Upper lobe of left lung (tissue), 6 donors: ENCODE results near the gene IGF2BP3. TPM values are rescaled to one million over a fixed set of nuclear protein-coding genes. Genes with fewer than 3 reads are reported as not detected.
"Not testable (repeated sequence)": the region's sequence is repeated elsewhere in the genome, so short reads cannot be mapped to it uniquely, and the experiment has no call there.

Experiments
- ATAC-seq, 2 donors: fragments of 200-7000 bp; cut with Tn5 transposase; one replicate each; pipeline ENCODE4 v1.9.1; 2022; ENCODE audit warnings: mild to moderate bottlenecking in 2 of 2, moderate library complexity in 2 of 2; ENCODE audit not compliant: low FRiP score in 2 of 2
- DNase-seq, 2 donors: peaks; one replicate each; pipeline ENCODE4 v3.0.0-alpha.2; 2019 to 2020
- H3K27ac ChIP-seq, 4 donors: fragments of 200-600 bp; sonication (generic); one replicate each; pipeline ENCODE4 v1.5.1; 2016 to 2019
- H3K27me3 ChIP-seq, 4 donors: fragments of 200-600 bp; sonication (generic); one replicate each; pipeline ENCODE4 v1.5.1; 2017 to 2019
- H3K36me3 ChIP-seq, 4 donors: fragments of 200-600 bp; sonication (generic); one replicate each; pipeline ENCODE4 v1.5.1; 2016 to 2019
- H3K4me1 ChIP-seq, 4 donors: fragments of 200-600 bp; sonication (generic); one replicate each; pipeline ENCODE4 v1.5.1; 2018 to 2019
- H3K4me3 ChIP-seq, 4 donors: fragments of 200-600 bp; sonication (generic); one replicate each; pipeline ENCODE4 v1.5.1; 2017 to 2019; ENCODE audit warnings: mild to moderate bottlenecking in 2 of 4, moderate library complexity in 1 of 4
- H3K9me3 ChIP-seq, 4 donors: fragments of 200-600 bp; sonication (generic); one replicate each; pipeline ENCODE4 v1.5.1; 2018 to 2019
- EP300 ChIP-seq, 4 donors: sonication (generic); formaldehyde crosslinking; IDR thresholded peaks; one replicate each; pipeline ENCODE4 v1.5.1; 2017; ENCODE audit warnings: antibody characterized with exemption in 4 of 4, control low read depth in 2 of 4
- POLR2A ChIP-seq, 4 donors: fragments of 450-650 bp; IDR thresholded peaks; one replicate each; pipeline ENCODE4 v1.5.1; 2016 to 2017; ENCODE audit warnings: antibody characterized with exemption in 4 of 4, mild to moderate bottlenecking in 2 of 4
- POLR2AphosphoS5 ChIP-seq, 2 donors: sonication (generic); formaldehyde crosslinking; IDR thresholded peaks; one replicate each; pipeline ENCODE4 v1.5.1; 2017; ENCODE audit warnings: antibody characterized with exemption in 2 of 2
- WGBS, 2 donors: methylation state at CpG; one replicate each; pipeline ENCODE4 v1.1.5; 2017 to 2018; 5-methylcytosine and 5-hydroxymethylcytosine counted together
- total RNA-seq, 6 donors: library from RNA; depleted of rRNA in 4 of 6; stranded (reverse); fragments of >200 nt in 4 of 6; gene quantifications; one replicate each; pipeline versions ENCODE4 v1.1.0 to v1.2.1, GENCODE V29; 2016 to 2021
- TF ChIP-seq, protein P1 (sequence below), 6 experiments: fragments of 450-650 bp in 4 of 6; fragments of 200-600 bp in 2 of 6; sonication (generic) in 2 of 6; IDR thresholded peaks; one replicate each; pipeline ENCODE4 v1.5.1; 2016 to 2019; ENCODE audit warnings: antibody characterized with exemption in 6 of 6
- donor health status: DM: no; HTN: no; CAD: no; lungs with moderate emphysema.
- donor health status: DM: no; HTN: yes; CAD: no; lungs with severe emphysema.

IGF2BP3 gene
- total RNA-seq, 6 donors from 2014 or later: 0.91 to 1.5 (median 1.1) TPM; not detected in 2

DNA sequence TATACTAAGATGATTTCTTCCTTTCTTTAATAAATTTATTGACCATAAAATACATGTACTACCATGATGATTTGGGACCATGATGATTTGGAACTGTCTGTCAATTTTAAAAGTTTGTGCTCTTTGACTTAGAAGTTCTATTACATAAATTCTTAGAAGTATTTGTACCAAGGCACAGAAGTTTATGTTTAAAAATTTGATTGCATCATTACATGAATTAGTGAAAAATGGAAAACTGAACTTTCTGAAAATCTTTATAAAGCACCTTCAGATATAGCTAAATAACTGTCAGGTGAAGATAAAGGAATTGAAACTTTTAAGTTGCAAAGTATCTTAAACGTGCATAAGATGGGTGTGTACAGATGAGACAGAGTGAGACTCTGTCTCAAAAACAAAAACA is 139.2 kb downstream of the IGF2BP3 start:
- Histone ChIP-seq H3K9me3 (no peaks in the 10 kb centered on the region), H3K4me1 (peaks cover 37 to 38% (median 37%) of the 10 kb centered on the region in 4 donors), H3K4me3 (no peak overlapping the region), H3K36me3 (no peaks in the 10 kb centered on the region), H3K27ac (no peak overlapping the region), H3K27me3 (no peaks in the 10 kb centered on the region)
- 79 to 81% methylated on average over 1 of the region's 1 CpG for WGBS, 2 donors
- TF ChIP-seq POLR2AphosphoS5 (IDR thresholded peaks at IDR 0.05) (no peak), EP300 (IDR thresholded peaks at IDR 0.05) (no peak), POLR2A (IDR thresholded peaks at IDR 0.05) (no peak)
- TF ChIP-seq, protein P1, sequence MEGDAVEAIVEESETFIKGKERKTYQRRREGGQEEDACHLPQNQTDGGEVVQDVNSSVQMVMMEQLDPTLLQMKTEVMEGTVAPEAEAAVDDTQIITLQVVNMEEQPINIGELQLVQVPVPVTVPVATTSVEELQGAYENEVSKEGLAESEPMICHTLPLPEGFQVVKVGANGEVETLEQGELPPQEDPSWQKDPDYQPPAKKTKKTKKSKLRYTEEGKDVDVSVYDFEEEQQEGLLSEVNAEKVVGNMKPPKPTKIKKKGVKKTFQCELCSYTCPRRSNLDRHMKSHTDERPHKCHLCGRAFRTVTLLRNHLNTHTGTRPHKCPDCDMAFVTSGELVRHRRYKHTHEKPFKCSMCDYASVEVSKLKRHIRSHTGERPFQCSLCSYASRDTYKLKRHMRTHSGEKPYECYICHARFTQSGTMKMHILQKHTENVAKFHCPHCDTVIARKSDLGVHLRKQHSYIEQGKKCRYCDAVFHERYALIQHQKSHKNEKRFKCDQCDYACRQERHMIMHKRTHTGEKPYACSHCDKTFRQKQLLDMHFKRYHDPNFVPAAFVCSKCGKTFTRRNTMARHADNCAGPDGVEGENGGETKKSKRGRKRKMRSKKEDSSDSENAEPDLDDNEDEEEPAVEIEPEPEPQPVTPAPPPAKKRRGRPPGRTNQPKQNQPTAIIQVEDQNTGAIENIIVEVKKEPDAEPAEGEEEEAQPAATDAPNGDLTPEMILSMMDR (IDR thresholded peaks at IDR 0.05): no peak
- ATAC-seq (no peak), DNase-seq (no peak)

DNA sequence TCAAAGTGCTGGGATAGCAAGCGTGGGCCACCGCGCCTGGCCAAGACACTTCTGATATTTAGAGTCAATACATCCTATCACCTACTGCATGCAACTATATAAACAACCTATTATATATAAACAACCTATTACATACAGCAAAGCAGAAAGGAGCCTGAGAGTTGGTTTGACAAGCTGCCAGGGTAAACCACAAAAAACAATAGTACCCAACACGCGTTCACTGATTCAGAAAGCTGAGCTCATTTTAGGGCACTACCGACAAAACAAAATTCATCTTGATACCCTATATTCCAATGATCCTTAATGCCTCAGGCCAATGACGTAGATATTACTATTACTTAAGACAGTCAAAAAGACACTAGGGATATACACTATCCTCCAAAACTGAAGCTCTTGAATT is 154.9 kb downstream of the IGF2BP3 start:
- Histone ChIP-seq H3K36me3 (peaks cover 0 to 9% (median 3%) of the 10 kb centered on the region in 4 donors), H3K27ac (no peak overlapping the region), H3K9me3 (no peaks in the 10 kb centered on the region), H3K4me1 (no peaks in the 10 kb centered on the region), H3K27me3 (no peaks in the 10 kb centered on the region), H3K4me3 (no peak overlapping the region)
- ATAC-seq (no peak), DNase-seq (no peak)
- WGBS, 2 donors: 76 to 82% methylated on average over 7 of the region's 7 CpGs
- TF ChIP-seq EP300 (IDR thresholded peaks at IDR 0.05): no peak
- TF ChIP-seq POLR2AphosphoS5 (IDR thresholded peaks at IDR 0.05): no peak
- TF ChIP-seq POLR2A (IDR thresholded peaks at IDR 0.05): no peak
- TF ChIP-seq, protein P1 (IDR thresholded peaks at IDR 0.05): no peak

DNA sequence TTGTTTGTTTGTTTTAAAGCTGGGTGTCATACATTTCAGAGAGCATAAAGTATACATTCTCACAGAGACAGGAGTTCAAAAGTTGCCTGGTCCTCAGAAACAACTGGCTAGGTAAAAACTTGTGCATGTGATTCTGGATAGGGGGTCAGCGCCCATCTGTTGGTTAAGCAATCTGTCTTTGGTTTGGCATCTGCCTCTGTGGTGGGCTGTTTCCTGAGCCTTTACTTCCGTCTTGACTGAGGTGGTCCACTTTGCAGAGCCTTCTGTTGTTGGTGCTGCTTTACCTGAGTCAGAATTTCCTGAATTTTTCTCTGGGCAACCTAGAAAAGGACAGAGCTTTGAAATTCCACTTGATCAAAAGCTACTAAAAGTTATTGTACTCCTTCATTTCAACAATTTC is 158.2 kb downstream of the IGF2BP3 start:
- DNase-seq, ATAC-seq: not testable (repeated sequence)

DNA sequence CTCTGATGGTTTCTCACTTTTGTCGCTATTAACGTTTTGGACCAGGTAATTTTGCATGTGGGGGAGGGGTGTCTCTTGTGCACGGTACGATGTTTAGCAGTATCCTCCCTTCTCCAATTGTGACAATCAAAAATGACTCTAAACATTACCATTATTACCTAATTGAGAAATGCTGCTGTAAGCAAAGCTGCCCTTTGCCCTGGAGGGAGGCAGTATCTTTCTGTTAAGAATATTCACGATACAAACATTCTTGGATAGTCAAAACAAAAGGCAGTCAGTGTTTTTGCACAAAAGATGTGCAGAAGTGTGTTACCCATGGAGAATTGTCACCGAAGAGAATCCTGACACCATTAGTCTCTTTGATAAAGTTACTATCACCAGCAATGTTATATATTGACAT is 161.5 kb downstream of the IGF2BP3 start:
- Histone ChIP-seq H3K27me3 (no peaks in the 10 kb centered on the region), H3K4me3 (no peak overlapping the region), H3K9me3 (no peaks in the 10 kb centered on the region), H3K27ac (no peak overlapping the region), H3K36me3 (peaks cover 18 to 38% (median 25%) of the 10 kb centered on the region in 4 donors), H3K4me1 (no peaks in the 10 kb centered on the region)
- no peak for DNase-seq
- WGBS, 2 donors: 91% methylated on average over 6 of the region's 6 CpGs
- TF ChIP-seq POLR2A (IDR thresholded peaks at IDR 0.05) (no peak), POLR2AphosphoS5 (IDR thresholded peaks at IDR 0.05) (no peak), EP300 (IDR thresholded peaks at IDR 0.05) (no peak)
- TF ChIP-seq, protein P1 (IDR thresholded peaks at IDR 0.05): no peak
- no peak for ATAC-seq

More for the DNA sequence above, 158.2 kb downstream of the IGF2BP3 start:
- not testable (repeated sequence) for H3K27me3 ChIP-seq, H3K9me3 ChIP-seq, H3K4me1 ChIP-seq, H3K4me3 ChIP-seq, H3K27ac ChIP-seq
- H3K36me3 ChIP-seq: peaks cover 15 to 38% (median 24%) of the 10 kb centered on the region in 4 donors
- WGBS, 2 donors: 74 to 80% methylated on average over 2 of the region's 2 CpGs

DNA sequence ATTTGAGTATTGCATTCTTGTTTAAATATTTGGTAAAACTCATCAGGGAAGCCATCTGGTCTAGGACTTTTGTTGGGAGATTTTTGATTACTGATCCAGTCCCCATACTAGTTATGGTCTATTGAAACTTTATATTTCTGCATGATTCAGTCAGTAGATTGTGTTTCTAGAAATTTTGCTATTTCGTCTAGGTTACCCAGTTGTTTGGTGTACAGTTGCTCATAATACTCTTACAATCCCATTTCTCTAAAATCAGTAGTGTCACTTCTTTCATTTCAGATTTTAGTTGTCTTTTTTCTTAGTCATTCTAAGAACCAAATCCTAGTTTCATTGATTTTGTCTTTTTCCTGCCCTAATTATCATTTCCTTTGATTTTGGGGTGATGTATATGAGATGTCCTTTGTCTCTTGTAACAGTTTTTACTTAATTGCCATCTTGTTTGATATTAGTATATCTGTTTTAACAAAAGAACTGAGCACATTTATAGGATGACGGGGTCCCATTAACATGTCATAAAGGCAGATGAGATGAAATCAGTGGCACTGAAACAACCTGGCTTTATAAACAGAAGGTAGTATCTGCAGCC is 163.3 kb downstream of the IGF2BP3 start:
- TF ChIP-seq POLR2AphosphoS5 (IDR thresholded peaks at IDR 0.05): no peak
- TF ChIP-seq EP300 (IDR thresholded peaks at IDR 0.05): no peak
- TF ChIP-seq, protein P1 (IDR thresholded peaks at IDR 0.05): no peak
- TF ChIP-seq POLR2A (IDR thresholded peaks at IDR 0.05): no peak
- H3K27me3 ChIP-seq: no peaks in the 10 kb centered on the region
- peaks cover 18 to 51% (median 27%) of the 10 kb centered on the region in 4 donors for H3K36me3 ChIP-seq
- no peak overlapping the region for H3K27ac ChIP-seq
- no peaks in the 10 kb centered on the region for H3K9me3 ChIP-seq
- WGBS, 2 donors: 97% methylated on average over 2 of the region's 2 CpGs
- ATAC-seq (no peak), DNase-seq (no peak)
- H3K4me1 ChIP-seq: peaks cover 2 to 12% (median 8%) of the 10 kb centered on the region in 4 donors
- no peak overlapping the region for H3K4me3 ChIP-seq
